ENCODE measurements around the gene TMEM156.

Gene TMEM156, protein sequence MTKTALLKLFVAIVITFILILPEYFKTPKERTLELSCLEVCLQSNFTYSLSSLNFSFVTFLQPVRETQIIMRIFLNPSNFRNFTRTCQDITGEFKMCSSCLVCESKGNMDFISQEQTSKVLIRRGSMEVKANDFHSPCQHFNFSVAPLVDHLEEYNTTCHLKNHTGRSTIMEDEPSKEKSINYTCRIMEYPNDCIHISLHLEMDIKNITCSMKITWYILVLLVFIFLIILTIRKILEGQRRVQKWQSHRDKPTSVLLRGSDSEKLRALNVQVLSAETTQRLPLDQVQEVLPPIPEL

DNA sequence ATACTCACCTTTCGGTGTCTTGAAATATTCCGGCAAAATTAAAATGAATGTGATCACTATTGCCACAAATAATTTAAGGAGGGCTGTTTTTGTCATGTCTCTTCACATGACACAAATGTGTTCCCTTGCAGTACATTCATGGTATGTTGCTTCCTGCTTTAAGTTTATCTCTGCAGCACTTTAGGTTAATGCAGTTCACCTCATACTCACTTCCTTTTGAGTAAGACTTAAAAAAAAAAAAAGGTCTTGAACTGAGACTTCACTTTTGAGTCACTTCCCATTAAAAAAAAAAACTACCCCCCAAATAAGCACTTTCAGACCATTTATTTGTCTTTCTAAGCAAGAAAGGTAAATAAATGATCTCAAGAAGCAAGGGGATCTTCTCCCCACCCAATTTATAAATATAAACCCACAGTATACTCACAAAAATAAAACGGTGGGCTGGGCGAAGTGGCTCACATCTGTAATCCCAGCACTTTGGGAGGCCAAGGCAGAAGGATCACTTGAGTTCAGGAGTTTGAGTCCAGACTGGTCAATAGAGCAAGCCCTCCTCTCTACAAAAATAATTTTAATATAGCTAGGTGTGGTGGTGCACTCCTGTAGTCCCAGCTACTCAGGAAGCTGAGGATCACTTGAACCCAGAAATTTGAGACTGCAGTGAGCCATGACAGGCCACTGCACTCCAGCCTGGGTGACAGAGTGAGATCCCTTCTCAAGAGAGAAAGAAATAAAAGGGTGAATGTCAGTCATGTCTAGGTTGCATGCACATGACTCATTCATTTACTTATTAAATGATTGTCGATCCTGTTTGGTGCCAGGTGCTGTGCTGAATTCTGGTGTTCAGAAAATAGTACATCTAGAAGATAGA, at the start of gene TMEM156:
Gene TMEM156 (minus strand): TSS at position 192 of the 868 bp plus-strand sequence. CDS start 96 bp downstream, at position 96.
- DNase-seq (ENCODE audit: low spot score) = no peak

DNA sequence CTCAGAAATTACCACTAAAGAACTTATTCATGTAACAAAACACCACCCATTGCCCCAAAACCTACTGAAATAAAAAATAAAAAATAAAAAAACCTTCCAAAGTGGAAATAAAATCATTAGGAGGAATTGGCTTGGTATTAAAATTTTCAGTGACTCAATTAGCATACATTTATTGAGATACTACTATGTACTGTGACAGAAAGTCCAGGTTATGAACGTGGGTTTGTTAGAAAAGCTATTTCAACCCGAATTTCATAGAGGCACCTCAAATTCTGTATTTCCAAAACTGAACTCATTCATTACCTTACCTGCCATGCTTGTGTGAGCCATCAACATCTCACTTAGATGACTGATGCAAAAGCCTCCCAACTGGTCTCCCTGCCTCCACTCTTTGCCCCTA, 46.6 kb upstream of the TMEM156 start:
- no peak for DNase-seq (ENCODE audit: low spot score)

DNA sequence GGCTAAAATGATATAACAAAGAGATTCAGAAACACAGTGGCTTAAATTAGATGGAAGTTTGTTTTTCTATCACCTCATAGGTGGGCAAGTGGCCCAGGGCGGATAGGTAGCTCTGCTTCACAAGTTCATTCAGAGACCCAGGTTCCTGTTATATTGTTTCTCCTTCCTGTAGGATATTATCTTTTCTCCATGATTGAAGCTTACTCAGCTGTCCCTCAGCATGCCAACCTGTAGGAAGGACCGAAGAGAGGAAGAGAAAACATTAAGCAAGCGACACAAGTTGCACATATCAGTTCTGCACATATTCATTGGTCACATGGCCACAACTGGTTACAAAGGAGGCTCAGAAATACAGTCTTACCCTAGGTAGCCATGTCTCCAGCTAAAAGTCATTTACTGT, 36.7 kb upstream of the TMEM156 start:
- DNase-seq (ENCODE audit: low spot score) = no peak

- no peak for DNase-seq (ENCODE audit: low spot score)
Measured at GRCh38 chr4:39067451-39067850, 35.2 kb upstream of the TMEM156 start.

DNA sequence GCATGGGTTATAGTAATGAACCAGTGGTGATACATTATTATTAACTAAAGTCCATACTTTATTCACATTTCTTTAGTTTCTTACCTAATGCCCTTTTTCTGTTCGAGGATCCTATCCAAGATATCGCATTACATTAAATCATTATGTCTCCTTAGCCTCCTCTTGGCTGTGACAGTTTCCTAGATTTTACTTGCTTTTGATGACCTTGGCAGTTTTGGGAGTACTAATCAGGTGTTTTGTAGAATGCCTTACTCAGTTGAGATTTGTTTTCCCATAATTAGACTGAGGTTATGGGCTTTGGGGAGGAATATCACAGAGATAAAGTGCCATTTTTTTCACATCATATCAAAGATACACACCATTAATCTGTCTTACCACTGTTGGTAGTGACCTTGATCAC, 34.8 kb upstream of the TMEM156 start:
- DNase-seq (ENCODE audit: low spot score) = no peak

- DNase-seq (ENCODE audit: low spot score) = no peak
Measured at GRCh38 chr4:39066371-39066770, 34.2 kb upstream of the TMEM156 start.

GRCh38 chr4:39063430-39063829, 31.2 kb upstream of the TMEM156 start:
- DNase-seq (ENCODE audit: low spot score) = peak; percentile 15

DNA sequence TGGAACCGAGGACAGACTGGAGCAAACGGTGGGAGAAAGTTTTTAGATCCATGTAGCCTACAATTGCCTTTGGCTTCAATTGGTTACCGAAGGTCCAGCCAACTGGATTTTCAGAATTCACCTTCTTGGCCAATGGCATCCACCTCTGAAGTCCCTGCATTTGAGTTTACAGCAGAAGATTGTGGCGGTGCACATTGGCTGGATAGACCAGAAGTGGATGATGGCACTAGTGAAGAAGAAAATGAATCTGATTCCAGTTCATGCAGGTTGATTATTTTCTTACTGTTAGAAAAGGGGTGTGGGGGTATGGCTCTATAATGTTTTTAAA, 30.5 kb upstream of the TMEM156 start:
- DNase-seq (ENCODE audit: low spot score) = peak; percentile 62

DNA sequence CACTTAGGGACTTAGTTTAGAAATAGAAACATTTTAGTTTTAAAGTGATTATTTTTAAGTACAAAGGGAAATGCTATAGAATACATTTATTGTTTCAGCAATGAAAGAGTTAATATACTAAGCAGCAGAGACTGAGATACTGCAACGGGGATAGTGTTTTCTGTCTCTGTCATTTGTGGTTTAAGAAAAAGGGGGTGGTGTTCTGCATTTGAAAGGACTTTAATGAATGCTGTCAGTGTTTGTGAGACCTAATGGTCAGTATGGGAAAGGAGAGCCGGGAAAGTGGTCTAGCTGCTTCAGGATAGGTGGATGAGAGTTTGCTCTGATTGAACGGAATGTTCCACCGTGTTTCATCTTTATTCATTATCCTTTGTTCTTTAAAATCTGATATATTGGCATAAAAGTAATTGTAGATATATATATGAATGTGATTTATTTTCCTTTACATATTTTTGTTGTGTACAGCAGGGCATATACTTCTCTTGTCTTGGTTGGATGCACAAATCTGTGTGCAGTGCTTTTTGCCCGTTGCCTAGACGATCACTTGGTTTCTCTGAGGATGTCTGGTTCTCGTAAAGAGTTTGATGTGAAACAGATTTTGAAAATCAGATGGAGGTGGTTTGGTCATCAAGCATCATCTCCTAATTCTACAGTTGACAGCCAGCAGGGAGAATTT, 30.0 kb upstream of the TMEM156 start, which contains the start of gene KLHL5:
Gene KLHL5 (plus strand): TSS at position 139 of the 676 bp plus-strand sequence. CDS start 421 bp downstream, at position 560.
- peak; percentile 48 for DNase-seq (ENCODE audit: low spot score)

DNA sequence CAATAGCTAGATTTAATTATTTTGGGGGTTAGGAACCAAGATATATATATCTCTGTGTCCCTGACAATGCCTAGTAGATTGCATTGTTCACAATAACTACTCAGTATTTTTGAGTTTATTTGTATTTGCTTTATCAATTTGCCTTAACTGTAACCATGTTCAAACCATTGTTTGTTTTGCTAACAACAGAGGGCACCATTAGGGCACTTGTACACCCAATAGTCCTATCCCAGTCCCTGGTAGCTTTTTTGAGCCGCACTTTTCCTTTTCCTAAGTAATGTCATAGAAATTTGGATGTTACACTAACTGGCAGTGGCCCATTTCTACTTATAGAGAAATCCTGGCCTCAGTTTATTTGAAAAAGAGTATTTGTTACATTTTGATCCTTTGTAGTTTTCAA, 29.2 kb upstream of the TMEM156 start:
- no peak for DNase-seq (ENCODE audit: low spot score)

DNA sequence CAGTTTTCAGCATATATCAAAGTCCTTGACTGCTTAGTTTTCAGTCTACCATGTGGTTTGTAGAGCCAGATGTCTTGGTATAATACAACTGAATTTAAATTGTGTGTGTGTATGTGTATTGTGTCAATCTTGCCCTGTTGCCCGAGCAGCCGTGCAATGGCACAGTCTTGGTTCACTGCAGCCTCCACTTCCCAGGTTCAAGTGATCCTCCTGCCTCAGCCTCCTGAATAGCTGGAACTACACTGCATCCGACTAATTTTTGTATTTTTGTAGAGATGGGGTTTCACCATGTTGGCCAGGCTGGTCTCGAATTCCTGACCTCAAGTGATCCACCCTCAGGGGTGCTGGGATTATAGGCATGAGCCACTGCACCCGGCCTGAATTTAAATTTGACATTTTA, 23.8 kb upstream of the TMEM156 start:
- DNase-seq (ENCODE audit: low spot score) = no peak

GRCh38 chr4:39054497-39054896, 22.3 kb upstream of the TMEM156 start:
- no peak for DNase-seq (ENCODE audit: low spot score)

- no peak for DNase-seq (ENCODE audit: low spot score)
Measured at GRCh38 chr4:39053983-39054382, 21.8 kb upstream of the TMEM156 start.

DNA sequence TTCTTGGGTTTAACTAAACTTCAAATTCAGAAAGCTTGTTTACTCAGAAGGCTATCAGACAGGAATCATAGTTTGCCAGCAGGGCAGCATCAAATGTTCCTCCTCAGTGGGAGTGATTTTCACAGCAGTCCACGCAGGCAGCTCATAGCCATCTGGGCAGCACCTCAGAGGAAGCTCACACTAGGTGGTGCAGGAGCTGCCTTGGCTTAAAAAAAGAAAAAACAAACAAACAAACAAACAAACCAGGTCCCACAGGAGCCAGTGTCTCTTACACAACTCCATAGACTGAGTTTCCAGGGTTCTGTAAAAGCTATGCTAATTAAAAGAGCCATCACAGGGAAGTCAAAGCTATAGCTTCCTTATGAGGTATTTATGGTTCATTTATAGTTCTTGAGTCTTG, 19.3 kb upstream of the TMEM156 start:
- DNase-seq (ENCODE audit: low spot score) = peak; percentile 64

GRCh38 chr4:39050590-39050989, 18.4 kb upstream of the TMEM156 start:
- no peak for DNase-seq (ENCODE audit: low spot score)

DNA sequence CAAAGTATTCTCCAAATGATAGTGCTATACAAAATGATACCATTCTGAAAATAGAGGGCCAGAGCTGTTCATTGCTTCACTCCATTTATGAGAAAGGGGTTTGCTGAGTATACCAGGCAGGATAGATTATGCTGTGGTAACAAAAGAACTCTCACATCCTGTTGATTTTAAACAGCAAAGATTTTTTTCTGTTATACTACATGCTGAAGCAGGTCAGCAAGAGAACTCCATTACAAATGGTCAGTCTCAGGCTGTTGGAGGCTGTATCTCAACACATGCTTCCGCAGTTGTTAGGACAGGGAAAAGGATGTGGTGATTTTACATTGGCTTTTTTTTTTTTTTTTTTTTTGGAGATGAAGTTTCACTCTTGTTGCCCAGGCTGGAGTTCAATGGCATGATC, 16.1 kb upstream of the TMEM156 start:
- no peak for DNase-seq (ENCODE audit: low spot score)

GRCh38 chr4:39047681-39048080, 15.5 kb upstream of the TMEM156 start:
- DNase-seq (ENCODE audit: low spot score) = no peak

DNA sequence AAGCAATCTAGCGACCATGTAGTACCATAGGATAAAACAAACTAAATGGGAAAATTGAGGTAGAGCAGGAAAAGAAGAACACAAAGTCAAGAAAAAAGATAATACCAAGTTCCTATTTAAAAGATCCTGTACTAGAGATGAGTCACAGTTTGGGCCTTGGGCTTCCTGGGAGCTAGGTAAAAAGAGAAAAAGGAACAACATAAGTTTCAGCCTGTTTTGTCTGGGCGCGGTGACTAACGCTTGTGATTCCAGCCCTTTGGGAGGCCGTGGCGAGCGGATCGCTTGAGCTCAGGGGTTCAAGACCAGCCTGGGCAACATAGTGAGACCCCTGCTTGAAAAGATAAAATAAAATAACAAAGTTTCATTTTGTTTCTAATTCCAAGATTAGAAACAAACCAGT, 14.0 kb upstream of the TMEM156 start:
- DNase-seq (ENCODE audit: low spot score) = no peak

DNA sequence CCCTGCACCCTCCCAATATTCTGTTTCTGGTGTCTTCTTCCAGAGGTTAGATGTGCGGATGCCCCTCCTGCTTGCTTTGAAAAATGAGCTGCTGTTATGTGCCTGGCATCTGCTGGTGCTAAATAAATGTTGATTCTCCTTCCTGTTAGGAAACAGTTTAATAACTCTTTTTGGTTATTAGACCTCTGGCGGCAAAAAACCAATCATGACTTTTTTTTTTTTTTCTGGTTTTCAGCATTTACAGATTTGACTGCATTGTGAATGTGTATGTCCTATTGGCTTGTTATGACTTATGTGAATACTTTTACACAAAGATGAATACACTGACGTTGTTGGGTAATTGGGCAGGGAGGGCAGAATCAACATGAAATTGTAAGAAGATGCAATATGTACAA, 13.6 kb upstream of the TMEM156 start:
- DNase-seq (ENCODE audit: low spot score) = no peak

DNA sequence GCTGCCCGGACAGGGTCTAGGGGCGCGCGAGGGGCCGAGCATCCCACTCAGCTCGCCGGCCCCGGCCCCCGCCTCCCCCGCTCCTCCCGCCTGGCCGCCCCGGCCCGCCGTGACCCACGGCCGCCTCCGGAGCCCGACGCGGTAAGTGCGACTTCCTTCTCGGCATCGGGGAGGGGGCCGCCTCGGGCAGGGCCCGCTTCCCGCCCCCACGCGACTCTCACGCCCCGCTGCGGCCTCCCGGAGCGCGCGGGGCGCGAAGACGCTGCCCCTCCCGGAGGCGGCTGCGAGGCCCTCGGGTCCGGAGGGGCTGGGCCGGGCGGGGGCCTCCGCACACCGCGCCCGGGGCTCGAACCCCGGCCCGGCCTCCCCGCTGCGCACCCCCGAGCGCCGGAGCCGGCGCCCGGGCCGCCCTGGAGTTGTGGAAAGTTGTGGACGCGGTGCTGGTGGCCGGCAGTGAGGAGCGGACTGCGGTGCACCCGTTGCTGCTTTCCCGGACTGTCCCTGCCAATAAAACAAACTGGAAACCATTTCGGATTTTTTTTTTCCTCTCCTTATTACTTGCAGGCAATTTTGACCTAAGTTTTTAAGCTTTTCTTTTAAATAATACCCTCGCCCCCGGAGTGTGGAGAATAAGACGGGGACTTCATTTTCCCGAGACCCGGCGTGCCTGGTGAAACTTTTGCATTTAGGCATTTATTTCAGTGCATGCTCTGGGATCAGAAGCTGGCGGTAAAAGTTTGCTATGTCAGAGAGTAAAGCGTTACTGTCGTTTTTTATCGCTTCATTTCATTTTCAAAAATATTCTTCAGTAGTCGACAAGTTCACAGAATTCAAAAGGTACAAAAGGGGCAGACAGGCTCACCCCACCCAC, 13.0 kb upstream of the TMEM156 start:
- DNase-seq (ENCODE audit: low spot score) = no peak

DNA sequence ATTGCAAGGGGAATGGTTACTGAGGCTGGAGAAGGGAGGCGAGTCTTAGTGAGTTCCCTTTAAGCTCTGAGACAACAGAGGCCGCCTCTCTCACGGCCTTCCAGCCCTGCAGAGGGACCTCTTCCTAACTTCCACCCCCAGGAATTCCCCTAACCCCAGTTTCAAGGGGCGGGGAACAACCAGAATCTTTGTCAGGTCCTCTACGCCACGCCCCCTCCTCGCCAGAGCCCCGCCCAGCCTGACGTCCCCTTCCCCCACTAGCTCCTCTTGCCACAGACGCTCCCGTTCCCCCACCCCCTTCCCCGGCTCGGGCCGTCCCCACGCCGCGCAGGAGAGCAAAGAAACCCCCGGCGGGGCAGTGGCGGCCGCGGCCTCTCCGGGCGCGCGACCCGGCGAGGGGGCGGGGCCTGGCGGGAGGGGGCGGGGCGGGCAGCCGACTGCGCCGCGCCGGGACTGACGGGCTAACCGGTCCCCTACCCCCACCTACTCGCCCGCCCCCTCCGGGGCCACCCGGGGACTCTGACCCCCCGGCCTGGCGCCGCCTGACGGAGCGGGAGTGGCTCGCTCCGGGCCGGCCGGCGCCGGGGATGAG, 12.3 kb upstream of the TMEM156 start:
- DNase-seq (ENCODE audit: low spot score) = peak; percentile 92
